DND-41 (cell line): ENCODE results near the gene ZFP57.

ENCODE experiments used
- EZH2 ChIP-seq: IDR thresholded peaks from 3 replicates; pipeline ENCODE4 v1.6.1; 2012; ENCODE audit warnings: borderline replicate concordance, low read depth, mild to moderate bottlenecking, moderate library complexity, low read length, inconsistent platforms; ENCODE audit not compliant: severe bottlenecking
- TF ChIP-seq, protein P1 (sequence below): IDR thresholded peaks from 2 replicates; pipeline ENCODE4 v1.5.1; 2012; ENCODE audit warnings: borderline replicate concordance, low read length, moderate library complexity, mild to moderate bottlenecking; ENCODE audit not compliant: poor library complexity, severe bottlenecking; ENCODE audit errors: extremely low read depth

DNA sequence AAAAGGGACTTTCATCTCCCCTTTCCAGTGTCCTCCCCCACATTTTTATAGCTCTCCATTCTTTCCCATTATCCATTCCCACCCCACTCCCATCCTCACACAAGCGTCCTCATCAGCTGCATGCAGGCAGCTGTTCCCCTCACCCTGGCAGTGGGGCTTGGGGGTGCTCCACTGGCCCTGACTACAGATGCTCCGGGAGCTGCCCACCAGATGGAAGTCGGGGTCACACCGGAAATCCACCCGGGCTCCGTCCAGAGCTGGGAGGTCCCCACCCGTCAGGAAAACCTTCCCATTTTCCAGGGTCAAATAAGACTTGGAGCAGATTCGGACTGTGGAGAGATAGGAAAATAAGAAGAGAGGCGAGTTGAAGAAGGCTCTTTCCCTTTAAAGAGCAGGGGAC is 50.6 kb downstream of the ZFP57 start:
- TF ChIP-seq, protein P1, sequence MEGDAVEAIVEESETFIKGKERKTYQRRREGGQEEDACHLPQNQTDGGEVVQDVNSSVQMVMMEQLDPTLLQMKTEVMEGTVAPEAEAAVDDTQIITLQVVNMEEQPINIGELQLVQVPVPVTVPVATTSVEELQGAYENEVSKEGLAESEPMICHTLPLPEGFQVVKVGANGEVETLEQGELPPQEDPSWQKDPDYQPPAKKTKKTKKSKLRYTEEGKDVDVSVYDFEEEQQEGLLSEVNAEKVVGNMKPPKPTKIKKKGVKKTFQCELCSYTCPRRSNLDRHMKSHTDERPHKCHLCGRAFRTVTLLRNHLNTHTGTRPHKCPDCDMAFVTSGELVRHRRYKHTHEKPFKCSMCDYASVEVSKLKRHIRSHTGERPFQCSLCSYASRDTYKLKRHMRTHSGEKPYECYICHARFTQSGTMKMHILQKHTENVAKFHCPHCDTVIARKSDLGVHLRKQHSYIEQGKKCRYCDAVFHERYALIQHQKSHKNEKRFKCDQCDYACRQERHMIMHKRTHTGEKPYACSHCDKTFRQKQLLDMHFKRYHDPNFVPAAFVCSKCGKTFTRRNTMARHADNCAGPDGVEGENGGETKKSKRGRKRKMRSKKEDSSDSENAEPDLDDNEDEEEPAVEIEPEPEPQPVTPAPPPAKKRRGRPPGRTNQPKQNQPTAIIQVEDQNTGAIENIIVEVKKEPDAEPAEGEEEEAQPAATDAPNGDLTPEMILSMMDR, result no peak
- no peak for TF ChIP-seq EZH2
